ENCODE data around the gene DCST2. TPM values are rescaled to one million over a fixed set of nuclear protein-coding genes. Genes with fewer than 3 reads are reported as not detected.

Gene DCST2
- total RNA-seq, 1 donor from 2014 or later, result 0.51 TPM

DNA sequence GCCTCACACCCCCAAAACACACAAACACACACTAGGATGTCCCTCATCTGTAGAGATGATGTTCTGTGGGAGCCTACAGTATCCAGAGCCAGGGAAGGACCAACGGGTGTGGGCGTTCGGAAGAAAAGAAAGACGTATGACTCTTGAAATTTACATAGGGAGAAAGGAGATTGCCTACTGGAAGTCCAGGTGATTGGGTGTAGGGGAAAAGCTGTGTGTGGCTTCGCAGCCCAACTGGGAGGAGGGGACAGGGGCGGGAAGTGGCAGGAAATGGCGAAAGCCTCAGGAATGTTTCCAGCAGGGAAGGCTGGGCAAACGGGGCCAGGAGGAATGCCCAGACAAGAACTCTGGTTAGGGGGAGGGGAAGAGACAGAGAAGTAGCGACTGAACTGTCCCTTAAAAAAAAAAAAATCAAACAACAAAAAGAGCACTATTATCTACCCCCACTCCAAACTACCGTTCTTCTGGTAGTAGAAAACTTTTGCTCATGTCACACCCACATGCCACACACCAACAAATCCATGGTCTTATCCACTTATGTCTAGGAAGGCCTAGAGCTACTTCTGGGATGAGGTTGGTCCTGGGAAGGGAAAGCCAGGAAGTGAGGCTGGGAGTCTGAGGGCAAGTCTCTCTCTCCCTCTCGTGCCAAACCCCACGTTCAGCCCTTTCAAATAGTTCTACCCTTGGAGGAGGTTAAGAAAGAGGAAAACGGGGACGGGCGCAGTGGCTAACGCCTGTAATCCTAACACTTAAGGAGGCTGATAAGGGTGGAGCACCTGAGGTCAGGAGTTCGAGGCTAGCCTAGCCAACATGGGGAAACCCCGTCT lies 60.9 kb downstream of the DCST2 start:
- intact Hi-C loops (cut with DNase I), result loop anchor here (2.0 kb wide), 1 partner anchor 44 kb away; no protein-coding TSS in a partner anchor
- DNase-seq (ENCODE audit: low spot score), result no peak

DNA sequence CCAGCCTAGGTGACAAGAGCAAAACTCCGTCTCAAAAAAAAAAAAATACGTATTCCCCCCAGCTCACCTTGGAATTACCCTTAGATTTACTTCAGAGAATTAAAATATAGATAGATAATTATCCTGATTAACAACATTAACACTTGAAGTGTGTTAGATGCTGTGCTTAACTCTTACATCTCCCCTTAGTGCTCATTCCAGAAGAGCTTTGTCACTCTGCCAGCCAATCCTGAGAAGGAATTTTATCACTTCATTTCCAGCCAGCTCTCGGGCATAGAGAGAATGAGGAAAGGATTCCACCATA lies 61.4 kb downstream of the DCST2 start:
- intact Hi-C loops (cut with DNase I), result loop anchor here (2.0 kb wide), 1 partner anchor 45 kb away; no protein-coding TSS in a partner anchor
- DNase-seq (ENCODE audit: low spot score), result no peak

DNA sequence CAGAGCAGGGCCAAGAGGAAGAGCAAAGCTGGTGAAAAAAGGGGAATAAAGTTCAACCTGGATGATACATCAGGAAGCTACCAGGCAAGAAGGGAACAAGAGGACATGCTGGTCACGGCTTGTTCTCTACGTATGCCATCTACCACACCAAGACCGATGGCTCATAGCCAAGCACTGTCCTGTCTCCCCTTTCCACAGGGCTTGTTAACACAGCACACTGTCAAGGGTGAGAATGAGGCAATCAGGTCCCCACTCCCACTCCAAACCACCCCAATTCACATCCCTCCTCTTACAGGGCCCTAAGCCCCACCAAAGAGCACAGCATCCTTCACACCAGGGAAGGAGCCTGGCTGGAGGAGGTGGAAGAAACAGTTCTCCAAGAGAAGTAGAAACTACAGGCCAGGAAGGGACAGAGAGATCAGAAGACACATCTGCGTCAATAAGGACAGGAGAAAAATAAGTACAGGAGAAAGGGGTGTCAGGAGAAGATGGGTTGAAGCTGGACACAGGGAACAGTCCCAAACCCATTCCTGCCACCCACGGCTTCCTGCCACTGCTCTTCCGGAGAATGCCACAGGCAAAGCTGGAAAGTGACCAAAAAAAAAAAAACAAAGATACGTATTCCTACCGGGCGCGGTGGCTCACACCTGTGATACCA lies 62.1 kb downstream of the DCST2 start:
- no peak for DNase-seq (ENCODE audit: low spot score)
- intact Hi-C loops (cut with DNase I), result no loop called here

- peak; percentile 95 for DNase-seq (ENCODE audit: low spot score)
- intact Hi-C loops (cut with DNase I), result no loop called here
These were observed 62.8 kb downstream of the DCST2 start, which contains the start of gene SHC1 for GRCh38 chr1:154970631-154971340. Gene SHC1 (minus strand): TSS chr1:154970747. CDS start chr1:154970526, 221 bp downstream.

DNA sequence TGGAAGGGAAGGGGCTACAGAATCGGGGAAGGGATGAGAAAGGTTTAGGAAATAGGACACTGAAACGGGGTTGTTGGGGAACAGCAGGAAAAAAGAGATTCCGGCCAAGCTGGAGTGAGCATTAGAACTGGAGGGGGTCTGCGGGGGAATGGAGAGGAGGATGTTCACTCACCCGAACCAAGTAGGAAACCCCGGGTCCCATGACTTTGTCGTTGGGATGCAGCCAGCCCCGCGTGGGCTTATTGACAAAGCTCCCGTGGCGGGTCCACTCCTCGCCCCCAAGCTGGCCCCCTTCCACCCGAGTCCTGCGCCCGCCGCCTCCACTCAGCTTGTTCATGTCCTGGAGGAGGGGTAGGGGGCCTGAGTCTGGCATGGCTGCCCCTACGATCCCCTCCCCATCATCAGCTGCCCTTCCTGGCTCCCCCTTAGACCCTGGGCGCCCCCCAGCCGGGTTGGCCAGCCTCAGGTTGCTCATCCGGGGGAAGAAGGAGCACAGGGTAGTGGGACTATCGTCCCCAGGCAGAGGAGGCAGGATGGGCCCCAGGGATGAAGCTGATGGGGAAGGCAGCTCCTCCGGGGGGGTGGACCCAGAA lies 63.6 kb downstream of the DCST2 start:
- DNase-seq (ENCODE audit: low spot score), result no peak
- intact Hi-C loops (cut with DNase I), result no loop called here

- DNase-seq (ENCODE audit: low spot score), result no peak
- intact Hi-C loops (cut with DNase I), result no loop called here
These were observed 64.3 kb downstream of the DCST2 start for GRCh38 chr1:154969246-154969645.

DNA sequence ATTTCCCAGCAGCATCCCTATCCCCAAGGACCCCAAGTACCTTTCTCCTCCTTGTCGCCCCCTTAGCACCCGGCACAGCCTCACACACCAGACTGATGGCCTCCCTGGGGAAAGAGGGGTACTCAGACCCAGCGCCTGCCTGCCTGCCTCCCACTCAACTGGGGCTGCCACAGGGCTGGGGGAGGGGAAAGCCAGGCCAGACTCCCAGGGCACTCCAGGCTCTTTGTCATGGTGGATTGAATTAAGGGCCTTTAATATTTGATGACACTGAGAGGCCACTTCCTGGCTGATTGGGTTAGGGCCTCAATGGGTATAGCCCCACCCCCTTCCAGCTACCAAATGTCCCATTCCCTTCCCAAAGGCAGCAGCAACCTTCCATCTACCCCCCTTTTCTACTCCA lies 64.8 kb downstream of the DCST2 start:
- no peak for DNase-seq (ENCODE audit: low spot score)
- intact Hi-C loops (cut with DNase I), result no loop called here

Small RNA genes lying within 50 kb of the gene (microRNA-seq; reads per million reads assigned to microRNA genes)
- gene MIR4258, result not detected

Other genes starting within 250 kb of the DCST2 start
- gene KCNN3, start 163.5 kb downstream of the DCST2 start, total RNA-seq, result 2.8 TPM
- gene PMVK, start 97.1 kb downstream of the DCST2 start, total RNA-seq, result 30.9 TPM
- 49.1 TPM for gene PBXIP1, start 77.7 kb downstream of the DCST2 start, total RNA-seq
- 16.9 TPM for gene PYGO2, start 72.0 kb downstream of the DCST2 start, total RNA-seq
- 70.5 TPM for gene SHC1, start 63.0 kb downstream of the DCST2 start, total RNA-seq
- gene CKS1B, start 59.1 kb downstream of the DCST2 start, total RNA-seq, result 16.0 TPM
- 22.2 TPM for gene FLAD1, start 50.4 kb downstream of the DCST2 start, total RNA-seq
- not detected for gene LENEP, start 40.2 kb downstream of the DCST2 start, total RNA-seq
- gene ZBTB7B, start 31.0 kb downstream of the DCST2 start, total RNA-seq, result 41.9 TPM
- gene DCST1, start within 50 bp of the DCST2 start, total RNA-seq, result not detected
- 69.9 TPM for gene ADAM15, start 17.5 kb upstream of the DCST2 start, total RNA-seq
- gene EFNA4, start 30.0 kb upstream of the DCST2 start, total RNA-seq, result 1.9 TPM
- 1.2 TPM for gene EFNA3, start 45.1 kb upstream of the DCST2 start, total RNA-seq
- 30.2 TPM for gene EFNA1, start 94.1 kb upstream of the DCST2 start, total RNA-seq
- gene SLC50A1, start 102.1 kb upstream of the DCST2 start, total RNA-seq, result 11.2 TPM
- 56.3 TPM for gene DPM3, start 106.8 kb upstream of the DCST2 start, total RNA-seq
- gene KRTCAP2, start 139.5 kb upstream of the DCST2 start, total RNA-seq, result 112 TPM
- gene TRIM46, start 140.1 kb upstream of the DCST2 start, total RNA-seq, result not detected
- 11.7 TPM for gene THBS3, start 174.1 kb upstream of the DCST2 start, total RNA-seq
- gene MTX1, start 174.9 kb upstream of the DCST2 start, total RNA-seq, result 16.4 TPM
- 15.5 TPM for gene ENTREP3, start 221.7 kb upstream of the DCST2 start, total RNA-seq
- 61.5 TPM for gene SCAMP3, start 228.6 kb upstream of the DCST2 start, total RNA-seq
- 24.7 TPM for gene CLK2, start 239.7 kb upstream of the DCST2 start, total RNA-seq
- 2.2 TPM for gene HCN3, start 243.7 kb upstream of the DCST2 start, total RNA-seq

Data from cardiac septum (tissue), 1 donor.